Activated CD4-positive, CD25-positive, alpha-beta regulatory T cell treated with anti-CD3 and anti-CD28 coated beads, Interleukin-2, amount 50 U/mL, for 24 hours (primary cell): Measurements from ENCODE around the gene KRT80.

Experiments used
- ATAC-seq, 2 donors: fragments of 150-1000 bp; cut with Tn5 transposase; one replicate each; pipeline ENCODE4 v1.10.0; 2021; ENCODE audit warnings: mild to moderate bottlenecking in 1 of 2, moderate library complexity in 1 of 2

The KRT80 gene

DNA sequence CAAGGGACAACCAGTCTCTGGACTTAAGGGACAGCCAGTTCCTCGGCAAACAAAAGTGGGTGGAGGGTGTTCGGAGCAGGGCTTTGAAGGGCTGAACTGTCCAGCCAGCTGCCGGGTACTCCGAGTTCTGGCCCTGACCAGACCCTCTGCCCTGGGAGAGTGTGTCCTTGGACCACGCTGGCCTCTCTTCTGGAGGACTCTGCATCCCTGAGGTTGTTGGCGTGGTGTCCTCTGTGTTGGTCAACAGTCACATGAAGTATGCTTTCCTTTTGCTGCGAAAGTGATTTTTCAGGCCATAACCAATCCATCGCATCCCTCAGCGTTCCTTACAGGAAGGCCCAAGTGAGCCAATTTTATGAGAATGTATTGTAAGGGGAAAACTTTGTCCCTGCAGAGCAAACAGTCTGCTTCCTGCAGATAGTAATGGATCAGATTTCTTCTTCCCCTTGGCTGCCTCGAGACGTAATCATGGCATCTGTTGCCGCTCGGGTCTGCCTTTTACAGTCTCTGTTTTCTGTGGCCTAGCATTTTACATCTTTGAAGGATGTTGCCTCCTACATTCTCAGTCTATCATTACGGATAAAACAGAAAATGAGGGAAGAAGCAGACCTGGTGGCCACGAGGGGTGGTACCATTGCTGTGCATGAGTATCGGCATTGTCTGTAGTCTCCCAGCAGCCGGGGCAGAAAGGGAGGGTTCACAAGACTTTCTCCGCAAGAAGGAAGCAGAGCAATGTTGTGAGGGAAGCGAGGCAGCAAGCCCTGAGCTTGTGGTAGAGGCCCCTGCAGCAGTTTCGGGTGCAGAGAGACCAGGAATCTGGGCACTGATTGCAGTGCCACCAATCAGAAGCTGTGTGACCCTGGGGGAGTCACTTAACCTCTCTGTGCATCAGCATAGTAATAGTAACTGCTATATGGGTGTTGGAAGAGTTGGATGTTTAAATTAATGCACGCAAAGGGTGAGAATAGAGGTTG is 64.9 kb downstream of the KRT80 start:
- no peak for ATAC-seq

DNA sequence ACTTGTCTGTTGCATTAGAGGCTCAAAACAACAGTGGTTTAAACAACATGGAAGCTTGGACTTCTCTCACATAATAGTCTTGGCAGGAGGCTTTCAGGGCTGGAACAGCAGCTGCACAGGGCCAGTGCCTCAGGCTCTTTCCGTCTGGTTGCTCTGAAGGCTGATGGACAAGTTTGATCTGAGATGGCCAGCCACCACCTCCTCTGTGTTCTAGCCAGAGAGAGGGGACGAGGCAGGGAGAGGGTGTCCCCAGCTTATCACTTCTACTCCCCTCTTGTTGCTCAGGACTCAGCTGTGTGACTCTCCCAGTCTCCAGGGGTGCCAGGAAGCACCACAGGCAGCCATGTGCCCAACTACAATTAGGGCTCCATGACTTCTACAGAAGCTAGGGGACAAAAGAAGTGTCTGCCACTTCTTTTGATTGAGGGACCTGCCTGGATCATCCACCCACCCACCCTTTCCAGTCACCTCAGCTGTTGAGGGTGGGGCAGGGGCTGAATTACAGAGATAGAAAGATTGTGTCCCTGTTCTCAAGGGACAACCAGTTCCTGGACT is 65.7 kb downstream of the KRT80 start:
- ATAC-seq, result no peak

DNA sequence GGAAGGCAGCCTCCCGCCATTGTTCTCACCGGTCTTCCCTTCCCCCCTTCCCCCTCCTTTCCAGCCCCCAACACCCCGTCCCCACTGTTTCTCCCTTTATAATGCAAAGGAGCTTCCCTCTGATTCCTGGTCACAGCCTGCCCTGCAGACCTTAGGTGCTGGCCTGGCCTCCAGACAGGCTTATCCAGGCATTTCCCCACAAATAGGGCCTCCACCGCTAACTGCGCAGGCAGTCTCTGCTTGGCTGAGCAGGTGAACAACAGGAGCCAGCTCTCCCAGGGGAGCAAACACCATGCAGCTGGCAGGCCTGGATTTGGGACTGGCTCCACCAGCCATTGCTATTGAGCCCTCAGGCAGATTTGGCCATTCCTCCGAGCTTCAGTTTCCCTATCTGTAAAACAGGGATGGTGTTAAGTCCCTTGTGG is 66.3 kb downstream of the KRT80 start:
- no peak for ATAC-seq

DNA sequence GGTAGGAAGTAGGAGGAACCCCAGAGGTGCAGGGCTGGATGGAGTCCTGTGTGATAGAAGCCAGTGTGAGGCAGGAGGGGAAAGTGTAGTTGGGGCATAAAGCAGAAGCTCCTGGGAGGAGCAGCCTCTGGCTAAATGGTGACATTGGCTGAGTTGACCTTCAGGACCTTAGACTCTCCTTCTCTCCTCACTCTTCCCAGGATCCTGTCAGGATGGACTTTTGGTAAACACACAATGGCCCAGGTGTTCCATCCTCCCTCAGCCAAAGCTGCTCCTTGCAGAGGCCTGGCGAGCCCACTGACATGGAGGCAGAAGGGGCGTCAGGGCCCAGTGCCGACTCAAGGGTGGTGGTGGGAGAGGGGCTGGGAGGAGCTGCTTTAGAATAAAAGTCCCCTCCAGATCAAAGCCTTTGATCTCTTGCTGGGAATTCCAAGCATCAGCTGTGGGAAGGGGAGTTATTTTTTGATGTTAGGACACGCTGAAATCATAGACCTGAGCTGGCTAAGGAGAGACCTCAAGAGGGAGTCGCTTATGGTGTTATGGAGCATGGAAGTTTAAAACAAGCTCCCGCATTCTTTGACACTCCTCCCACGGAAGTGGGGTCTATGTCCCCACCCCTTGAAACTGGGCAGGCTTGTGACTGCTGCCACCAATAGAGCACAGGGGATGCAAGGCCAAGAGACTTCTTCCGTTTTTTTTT is 68.2 kb downstream of the KRT80 start:
- ATAC-seq, result no peak

DNA sequence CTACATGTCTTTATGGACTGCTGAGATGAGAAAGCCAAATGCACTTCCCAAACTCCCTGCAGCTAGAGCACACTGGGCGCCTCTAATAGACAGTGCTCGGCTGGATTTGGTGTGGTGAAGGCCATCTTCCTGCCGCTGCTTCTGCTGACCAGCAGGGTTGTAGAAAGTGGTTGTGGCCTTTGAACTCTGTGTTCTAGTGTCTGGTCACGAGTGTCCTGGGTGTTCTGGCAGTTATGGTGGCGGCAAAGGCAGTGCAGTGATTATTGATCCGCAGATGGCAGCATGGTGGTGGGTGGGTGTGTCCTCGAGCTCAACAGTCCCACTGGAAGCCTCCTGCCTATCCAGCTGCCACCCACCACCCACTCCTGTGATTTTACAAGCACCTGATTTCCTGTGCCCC is 68.9 kb downstream of the KRT80 start:
- ATAC-seq, result no peak

DNA sequence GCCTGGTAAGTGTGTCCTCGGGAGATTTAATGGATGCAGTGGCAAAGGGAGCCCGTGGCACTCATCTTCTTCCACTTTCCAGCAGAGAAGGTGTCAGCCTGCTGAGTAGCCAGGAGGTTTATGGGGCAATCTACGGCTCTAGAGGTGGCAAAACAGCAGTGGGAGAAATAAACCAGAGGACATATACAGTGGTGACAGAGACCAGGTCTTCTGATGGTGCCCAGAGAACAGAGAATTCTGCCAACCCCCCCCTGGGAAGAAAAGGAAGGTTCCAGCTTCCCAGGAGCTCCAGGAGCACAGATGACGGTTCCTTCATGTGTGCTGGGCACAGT is 69.3 kb downstream of the KRT80 start:
- ATAC-seq, result no peak

DNA sequence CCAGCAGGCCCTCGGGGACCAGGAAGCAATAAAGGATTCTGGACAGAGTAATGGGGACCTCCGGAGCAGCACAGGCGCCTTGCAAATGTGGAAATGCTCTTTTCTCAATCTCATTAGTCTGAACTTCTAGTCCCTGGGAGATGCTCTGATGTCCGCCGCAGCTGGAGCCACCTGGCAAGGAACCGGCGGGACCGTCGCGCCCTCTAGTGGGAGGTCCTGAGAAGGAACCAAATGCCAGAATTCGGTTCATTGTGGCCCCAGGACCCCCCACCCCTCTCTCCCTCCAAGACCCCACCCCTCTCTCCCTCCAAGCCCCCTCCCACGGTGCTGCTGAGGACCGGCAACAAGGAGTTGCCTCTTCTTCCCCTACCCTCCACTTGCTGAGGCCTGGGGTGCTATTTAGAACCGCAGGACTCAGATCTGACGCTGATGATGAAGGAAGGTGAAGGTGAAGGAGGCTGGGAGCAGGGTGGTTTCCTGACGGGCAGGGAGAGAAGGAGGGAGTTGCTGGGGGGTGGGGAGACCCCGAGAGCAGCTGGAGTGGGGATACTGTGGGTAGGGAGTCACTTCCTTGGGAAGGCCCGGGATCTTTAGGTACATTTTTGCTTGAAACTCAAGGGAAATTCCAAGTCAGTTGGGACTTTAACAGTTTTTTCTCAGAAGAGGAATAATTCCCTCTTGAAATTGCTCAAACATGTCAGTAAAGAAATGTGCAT is 69.8 kb downstream of the KRT80 start:
- no peak for ATAC-seq

DNA sequence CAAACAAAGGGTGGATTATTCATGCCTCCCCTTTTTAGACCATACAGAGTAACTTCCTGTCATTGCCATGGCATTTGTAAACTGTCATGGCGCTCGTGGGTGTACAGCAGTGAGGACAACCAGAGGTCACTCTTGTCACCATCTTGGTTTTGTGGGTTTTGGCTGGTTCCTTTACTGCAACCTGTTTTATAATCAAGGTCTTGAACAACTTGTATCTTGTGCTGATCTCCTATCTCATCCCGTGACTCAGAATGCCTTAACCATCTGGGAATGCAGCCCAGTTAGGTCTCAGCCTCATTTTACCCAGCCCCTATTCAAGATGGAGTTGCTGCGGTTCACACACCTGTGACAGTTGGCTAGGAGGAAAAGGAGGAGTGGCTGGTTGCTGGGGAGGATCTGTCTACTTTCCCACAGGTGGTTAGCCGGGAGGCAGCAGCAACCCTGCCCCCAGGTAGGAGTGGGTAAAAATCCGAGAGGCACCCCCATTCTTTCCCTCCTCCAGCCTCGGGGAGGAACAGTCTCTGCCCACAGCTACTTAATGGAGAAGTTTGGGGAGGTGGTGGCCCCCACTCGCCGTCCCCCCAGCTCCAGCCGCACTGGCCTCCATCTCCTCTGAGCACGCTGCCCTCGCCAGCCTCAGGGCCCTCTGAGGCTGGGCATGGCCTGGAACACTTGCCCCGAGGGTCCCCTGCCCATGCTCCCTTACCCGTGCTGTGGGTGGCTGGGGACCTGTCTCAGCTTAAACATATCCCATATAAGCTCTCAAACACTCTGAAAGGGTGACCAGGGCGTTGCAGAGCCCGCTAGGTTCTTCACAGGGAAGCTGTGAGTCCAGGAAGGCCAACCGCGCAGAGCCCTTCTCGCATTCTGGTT is 70.6 kb downstream of the KRT80 start:
- ATAC-seq, result no peak

DNA sequence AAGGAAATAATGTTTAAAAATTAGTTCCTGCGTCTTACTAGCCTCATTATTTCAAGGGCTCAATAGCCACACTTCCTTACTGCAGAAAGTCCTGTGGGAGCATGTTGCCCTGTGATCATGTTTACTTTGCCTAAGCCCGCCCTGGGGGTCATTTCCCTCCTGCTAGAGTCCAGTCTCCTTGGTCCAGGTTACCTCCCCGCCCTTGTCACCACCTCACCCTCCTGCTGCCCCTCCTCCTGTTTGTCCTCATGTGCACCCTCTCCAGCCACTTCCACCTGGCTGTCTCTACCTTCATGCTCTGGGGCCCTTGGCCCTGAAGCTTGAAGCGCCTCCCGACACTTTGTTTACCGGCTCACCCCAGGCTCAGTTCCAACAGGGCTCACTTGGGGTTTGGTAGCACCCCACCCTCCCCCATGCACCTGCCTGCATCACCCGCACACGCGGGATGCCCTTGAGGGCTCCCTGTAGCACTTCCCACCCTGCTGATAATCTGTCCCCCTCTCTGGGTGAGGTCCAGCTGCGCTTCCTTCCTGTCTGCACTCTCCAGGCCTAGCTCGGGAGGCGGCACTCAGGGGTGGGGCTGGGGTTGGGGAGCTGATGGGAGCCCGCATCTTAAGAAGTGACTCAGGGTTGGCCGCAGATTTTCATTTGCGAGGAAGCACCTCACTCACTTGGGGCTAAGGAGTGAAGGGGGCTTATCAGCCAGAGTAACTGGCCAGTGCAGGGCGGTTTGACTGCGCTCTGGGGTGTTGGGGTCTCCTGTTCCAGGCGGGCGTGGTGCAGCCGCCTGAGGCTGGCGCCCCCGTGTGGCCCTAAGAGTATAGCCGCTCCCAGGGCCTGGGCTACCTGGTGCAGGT is 72.2 kb downstream of the KRT80 start:
- peak; percentile 28 to 52 for ATAC-seq
